GM21390 (cell line): ENCODE measurements around the gene ATP9B.
"Not testable (repeated sequence)": the region's sequence is repeated elsewhere in the genome, so short reads cannot be mapped to it uniquely, and the experiment has no call there.

Experiments
- ATAC-seq: cut with Tn5 transposase; IDR thresholded peaks from one replicate; pipeline ENCODE4 v1.9.1; 2021; ENCODE audit not compliant: unreplicated experiment

Gene ATP9B

DNA sequence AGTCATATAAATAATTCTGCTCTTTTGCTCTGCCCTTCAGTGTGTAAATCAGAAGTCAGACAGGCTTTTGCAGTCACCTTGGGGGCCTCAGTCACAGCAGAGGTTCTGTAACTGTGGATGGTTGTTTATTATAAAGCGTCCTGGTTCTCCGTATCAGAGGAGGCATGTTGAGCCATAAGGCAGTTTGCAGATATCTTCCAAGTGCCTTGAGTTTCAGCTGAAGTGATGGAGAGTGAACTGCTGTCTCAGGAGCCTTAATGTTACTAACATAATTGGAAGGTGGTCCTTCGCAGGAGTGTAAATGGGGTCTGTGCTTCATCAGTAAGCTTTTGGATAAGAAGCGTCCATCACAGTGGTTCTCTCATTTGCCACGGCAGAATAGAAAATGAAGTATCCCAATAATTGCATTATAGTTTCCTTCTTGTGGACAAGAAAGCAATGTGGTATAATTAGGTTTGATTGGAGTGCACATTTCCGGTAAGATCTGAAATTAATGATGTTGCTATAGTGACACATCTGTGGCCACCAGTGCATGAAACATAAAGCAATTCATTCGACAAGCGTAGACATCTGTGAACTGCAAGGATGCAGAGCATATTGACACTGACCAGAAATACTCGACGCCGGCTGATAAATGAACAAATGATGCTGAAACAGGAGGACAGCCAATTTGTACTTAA, 214.1 kb downstream of the ATP9B start:
- no peak for ATAC-seq

DNA sequence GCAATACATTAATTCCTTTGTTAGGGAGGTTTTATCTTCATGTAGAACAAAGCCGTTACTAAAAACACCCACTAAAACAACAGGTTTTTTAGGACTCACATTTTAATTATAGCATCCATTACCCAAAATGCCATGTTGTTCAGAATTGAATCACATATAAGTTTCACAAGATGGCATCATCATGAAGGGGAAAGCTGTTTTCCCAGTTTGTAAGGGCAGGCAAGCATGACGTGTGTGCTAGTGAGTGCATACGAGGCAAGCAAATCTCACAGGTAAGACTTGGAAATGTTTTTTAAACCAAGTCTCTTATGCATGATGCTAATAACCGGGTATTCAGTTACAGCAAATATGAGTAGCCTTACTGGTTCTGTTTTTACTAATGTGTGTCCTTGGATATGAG, 214.7 kb downstream of the ATP9B start:
- ATAC-seq = no peak

DNA sequence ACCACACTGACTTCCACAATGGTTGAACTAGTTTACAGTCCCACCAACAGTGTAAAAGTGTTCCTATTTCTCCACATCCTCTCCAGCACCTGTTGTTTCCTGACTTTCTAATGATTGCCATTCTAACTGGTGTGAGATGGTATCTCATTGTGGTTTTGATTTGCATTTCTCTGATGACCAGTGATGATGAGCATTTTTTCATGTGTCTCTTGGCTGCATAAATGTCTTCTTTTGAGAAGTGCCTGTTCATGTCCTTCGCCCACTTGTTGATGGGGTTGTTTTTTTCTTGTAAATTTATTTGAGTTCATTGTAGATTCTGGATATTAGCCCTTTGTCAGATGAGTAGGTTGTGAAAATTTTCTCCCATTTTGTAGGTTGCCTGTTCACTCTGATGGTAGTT, 216.0 kb downstream of the ATP9B start:
- ATAC-seq = not testable (repeated sequence)

DNA sequence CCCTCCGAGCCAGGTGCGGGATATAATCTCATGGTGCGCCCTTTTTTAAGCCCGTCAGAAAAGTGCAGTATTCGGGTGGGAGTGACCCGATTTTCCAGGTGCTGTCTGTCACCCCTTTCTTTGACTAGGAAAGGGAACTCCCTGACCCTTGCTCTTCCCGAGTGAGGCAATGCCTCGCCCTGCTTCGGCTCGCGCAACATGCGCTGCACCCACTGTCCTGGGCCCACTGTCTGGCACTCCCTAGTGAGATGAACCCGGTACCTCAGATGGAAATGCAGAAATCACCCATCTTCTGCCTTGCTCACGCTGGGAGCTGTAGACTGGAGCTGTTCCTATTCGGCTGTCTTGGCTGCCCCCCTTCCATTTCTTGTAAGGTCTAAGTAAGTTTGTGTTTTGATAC, 221.2 kb downstream of the ATP9B start:
- not testable (repeated sequence) for ATAC-seq

DNA sequence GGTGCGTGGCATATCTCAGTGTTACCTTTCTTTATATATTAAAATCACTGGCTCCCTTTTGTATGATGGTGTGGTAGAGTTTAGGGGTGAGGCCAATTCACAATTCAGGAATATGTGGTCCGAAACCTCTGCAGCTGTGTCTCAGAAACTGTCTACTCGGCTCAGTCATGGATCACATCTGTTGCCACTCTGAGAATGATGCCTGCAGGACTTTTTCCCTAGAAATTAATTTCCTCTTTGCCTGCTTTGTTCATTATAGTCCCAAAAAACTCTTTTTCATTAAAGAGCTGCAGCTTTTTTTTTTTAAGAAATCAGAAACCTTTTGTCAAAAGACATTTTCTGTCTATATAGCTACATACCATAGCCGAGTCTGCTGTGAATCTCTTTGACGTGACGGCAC, 221.7 kb downstream of the ATP9B start:
- no peak for ATAC-seq

DNA sequence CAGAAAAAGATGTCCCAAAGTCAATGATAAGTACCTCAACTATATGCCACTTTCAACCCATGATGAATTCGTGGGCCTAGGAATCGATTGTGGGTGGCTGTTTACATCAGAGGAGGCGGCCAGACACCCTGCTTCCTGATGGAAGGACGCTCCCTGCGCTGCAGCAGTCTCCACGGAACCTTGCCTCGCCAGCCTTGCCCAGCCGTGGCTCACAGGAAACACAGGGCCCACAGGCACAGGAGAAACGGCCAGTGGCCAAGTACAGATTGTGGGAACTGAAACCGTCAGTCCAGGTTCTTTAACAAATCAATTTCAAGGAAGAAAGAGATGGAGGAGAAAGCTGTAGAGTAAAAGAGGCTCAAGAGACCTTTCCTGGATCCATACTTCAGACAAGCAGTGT, 225.0 kb downstream of the ATP9B start:
- ATAC-seq = no peak

DNA sequence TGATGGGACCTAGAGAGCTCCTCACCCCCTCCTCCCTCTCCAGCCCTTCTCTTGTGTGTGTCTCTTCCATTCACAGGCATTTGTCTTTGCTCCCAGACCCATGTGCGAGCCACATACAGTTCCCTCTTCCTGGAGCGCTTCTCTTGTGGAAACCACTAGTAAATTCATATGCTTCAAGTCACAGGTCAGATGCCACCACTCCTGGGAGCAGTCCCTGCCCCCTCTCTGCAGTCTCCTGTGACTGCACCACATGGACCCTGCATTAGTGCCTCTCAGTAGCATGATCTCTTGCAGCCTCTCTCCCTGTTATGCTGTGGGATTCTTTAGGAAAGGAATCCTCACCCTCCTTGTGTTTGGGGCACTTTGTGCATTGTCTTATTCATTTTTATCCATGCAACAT, 230.1 kb downstream of the ATP9B start:
- ATAC-seq = no peak

DNA sequence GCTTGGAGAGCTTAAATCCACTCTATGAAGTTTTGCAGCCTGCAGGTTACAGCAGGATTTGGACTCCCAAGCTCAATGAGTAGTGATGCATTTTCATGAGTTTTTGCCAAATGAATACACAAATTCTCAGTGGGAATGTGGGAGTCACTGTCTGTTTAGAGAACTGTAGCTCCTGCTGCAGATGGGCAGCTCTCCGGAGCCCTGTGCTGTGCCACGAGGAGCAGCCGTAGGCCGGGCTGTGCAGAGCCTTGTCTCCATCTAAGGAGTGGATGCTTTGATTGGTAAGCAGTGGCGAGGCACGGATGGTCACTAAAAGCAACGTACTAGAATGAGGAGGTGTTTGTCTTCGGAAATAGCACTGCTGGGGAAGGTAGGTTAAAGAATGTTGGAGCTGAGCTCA, 230.5 kb downstream of the ATP9B start:
- no peak for ATAC-seq

DNA sequence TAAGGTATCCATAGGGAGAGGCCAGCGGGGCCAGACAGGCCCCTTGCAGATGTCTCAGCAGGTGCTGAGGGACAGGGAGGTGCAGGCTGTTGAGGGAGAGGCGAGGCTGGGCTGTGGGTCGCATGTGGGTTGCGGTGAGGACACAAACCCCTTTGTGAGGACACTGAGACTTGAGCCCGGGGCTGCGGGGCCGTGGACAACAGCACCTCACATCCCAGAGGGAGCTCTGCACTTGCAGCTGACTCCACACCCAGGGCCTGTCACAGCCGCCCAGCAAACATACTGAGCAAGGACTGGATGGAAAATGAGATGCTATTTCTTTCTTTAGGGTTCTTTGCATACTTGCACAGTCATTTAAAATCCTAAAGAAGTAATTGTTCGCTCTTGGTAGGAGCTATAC, 231.2 kb downstream of the ATP9B start:
- ATAC-seq = no peak

DNA sequence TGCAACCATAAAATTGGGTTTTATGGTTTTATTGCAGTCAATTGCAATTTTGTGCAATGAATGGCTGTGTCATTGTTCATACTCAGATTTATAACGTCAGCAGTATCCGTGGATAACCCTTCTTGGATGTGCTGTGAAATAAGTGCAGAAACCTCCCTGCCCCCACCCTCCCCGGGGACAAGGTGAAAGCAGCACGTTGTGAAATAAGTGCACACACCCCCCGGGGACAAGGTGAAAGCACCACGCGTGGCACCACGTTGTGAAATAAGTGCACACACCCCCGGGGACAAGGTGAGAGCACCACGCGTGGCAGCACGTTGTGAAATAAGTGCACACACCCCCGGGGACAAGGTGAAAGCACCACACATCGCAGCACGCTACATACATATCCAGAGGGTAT, 232.9 kb downstream of the ATP9B start:
- no peak for ATAC-seq

DNA sequence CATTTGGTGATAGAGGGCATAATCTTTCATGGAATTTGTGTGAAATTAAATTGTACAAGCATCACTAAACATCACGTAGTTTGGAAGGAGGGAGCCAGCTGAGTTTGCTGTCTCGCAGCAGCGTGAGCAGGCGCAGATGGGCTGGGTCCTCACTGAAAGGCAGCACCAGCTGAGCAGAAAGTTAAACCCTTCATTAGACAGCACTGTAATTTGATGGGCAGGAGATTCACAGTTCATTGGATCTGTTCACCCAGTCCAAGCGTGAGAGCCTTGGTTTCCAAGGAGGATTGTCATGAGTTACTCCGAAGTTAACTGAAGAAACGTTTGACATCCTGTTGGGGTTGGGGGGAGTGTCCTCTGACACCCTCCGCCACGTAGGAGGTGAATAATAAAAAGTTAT, 236.7 kb downstream of the ATP9B start:
- ATAC-seq = no peak

DNA sequence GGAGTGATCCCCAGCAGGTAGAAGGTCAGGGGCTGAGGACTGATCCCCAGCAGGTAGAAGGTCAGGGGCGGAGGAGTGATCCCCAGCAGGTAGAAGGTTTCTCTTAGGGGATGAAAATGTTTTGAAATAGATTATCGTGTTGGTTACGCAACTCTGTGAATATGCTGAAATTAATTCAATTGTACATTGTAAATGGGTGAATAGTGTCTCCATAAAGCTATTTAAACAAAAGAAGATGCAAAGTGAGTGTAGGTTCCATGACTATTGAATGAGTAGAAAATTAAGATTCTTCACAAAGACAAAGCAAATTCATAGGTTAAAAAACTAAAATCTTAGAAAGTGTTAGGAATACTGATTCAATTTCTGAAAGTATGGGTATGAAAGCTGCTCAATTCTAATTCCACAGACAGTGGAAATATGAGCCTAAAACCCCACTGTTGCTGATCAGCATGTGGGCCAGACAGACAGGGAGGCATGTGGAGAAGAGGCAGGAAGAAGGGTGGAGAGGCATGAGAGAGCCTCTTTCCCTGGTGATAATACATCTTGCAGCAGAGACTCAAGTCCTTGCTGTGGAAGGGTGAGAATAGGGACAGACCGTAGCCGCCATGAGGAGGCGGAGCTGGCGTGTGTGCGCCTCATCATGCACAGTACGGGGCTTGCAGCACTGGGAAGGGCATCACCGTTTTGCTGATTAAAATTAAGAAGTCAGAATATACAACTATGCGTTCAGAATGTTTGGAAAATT, 240.6 kb downstream of the ATP9B start:
- no peak for ATAC-seq

DNA sequence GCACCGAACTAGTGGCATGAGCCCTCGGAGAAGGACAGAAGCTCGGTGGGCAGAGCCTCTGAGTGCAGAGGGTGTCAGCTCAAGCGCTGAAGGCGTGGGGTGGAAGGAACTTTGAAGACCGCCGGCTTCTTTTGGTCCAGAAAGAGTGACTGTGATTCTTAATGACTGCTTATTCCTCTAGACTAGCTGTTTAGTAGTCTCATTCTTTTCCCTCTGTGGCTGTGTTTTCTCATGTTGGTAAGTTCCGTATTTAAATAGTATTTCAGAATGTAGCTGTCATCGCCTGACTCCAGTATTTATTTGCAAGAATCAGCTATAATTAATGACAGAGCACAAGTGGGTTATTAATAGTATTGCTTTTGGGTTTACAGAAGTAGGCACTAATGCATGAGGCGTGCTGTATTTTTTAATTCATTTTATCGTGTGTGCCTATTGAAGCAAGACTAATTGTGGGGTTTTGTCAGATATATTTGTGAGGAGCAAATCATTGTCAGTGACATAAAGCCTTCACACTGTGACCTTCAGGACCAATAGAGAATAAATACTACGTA, 245.7 kb downstream of the ATP9B start:
- ATAC-seq = no peak

DNA sequence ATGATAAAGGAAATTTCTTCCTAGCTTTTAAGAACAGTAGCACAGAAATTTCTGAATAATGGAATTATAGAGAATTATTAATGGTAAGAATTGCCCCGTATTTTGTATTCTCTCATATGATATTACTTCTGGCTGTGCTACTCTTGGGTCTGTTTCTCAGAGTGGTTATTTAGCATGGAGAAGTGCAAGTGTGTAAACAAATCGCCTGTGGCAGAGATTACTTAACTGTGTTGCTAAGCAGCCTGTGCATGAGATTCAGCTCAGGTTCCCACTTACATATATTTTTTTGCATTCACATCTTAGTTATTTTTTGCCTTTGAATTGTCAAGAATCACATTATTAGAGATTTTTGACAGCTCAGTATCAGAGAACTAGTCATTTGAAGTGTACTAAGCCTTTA, 246.4 kb downstream of the ATP9B start:
- ATAC-seq = no peak

DNA sequence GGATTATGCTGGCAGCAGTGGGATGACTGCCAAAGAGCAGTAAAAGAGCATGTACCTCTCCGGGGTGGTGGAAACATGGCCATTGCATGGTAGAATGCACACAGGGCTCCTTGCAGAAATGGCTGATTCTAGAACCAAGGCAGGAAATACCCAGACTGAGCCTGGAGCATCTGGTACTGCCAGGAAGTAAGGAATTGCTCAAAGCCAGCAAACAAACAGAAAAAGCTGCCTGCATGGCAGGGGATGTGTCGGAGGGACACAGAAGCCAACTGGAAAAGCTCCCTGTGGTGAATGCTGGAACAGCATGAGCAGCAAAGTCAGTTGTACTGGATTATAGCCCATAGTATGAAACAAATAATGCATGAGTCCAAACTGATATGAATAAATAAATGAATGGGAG, 248.5 kb downstream of the ATP9B start:
- ATAC-seq = no peak

DNA sequence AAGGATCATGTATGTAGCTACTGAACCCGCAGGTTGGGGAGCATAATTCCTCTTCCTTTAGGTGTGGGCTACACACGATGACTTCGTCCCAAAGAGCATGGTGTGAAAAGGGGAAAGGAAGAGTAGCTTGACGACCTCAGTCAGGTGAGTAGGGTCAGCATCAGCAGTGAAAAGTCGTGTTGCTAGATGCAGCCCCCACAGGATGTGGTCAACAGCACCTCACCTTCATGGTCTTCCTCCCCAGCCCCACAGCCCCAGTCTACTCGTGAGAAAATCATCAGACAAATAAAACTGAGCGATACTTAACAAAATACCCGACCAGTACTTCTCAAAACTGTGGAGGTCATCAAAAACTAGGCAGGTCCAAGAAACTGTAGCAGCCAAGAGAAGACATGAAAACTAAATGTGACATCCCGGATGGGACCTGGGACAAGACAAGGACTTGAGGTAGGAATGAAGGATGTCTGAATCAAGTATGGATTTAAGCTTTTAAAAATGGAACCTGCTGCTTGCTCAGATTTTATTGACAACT, 249.0 kb downstream of the ATP9B start:
- no peak for ATAC-seq

DNA sequence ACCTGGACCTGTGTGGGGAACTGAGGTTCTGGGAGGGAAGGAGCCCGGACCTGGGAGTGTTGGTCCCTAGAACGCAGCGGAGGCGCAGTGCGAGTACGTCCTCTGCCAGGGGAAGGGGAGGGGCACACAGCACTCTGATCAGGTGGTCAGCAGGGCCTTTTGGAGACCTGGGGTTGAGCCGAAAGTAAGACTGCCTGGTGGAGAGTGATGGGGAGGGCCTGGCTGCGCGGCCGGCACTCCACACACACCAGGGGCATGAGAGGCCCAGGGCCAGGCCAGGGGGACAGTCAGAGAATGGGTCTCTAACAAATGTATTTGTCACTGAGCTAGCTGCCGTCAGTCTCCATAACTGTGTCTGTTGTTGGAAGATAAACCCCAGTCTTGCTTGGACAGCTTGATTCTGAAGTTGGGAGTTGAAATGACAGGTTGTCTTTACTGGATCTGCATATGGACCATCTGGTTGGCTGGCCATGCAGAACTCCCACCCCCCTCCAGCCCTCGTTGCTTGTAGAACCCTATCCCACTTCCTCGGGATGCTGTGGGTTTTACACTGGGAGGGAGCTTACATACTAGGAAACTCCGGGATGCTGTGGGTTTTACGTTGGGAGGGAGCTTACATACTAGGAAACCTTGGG, 251.1 kb downstream of the ATP9B start:
- ATAC-seq = no peak

DNA sequence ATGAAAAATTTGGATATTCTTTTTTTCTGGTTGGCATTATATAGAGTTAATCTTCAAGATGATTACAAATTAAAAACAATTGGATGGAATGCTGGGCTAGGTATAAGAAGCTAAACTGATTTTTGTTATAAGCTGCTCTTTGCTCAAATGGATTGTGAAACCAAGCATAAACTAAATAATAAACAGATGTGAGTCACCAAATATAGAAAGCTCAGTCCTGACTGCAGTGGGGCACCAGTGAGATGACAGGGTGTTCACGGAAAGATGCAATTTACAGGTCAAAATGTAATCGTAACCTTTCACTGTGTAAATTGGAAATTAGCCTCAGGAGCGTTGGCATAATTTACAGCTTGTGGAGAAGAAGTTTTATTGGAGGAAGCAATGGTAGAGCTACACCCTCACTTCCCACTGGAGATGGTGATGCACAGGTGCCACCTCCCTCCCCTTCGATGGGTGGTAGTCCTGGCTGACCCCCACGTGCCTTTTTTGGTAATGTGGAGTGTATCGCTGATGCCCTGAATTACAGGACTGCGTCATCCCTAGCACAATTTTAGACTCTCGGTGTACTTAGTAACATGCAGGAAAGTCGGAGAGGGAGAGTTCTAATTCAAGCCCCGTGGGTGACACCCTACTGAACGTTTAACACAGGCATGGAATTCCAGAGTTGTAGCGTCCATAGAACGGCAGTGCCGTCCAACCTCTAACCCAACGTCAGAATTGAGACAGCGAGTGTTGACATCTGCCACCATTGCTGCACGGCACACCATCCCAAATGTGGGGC, 252.6 kb downstream of the ATP9B start:
- ATAC-seq = no peak

DNA sequence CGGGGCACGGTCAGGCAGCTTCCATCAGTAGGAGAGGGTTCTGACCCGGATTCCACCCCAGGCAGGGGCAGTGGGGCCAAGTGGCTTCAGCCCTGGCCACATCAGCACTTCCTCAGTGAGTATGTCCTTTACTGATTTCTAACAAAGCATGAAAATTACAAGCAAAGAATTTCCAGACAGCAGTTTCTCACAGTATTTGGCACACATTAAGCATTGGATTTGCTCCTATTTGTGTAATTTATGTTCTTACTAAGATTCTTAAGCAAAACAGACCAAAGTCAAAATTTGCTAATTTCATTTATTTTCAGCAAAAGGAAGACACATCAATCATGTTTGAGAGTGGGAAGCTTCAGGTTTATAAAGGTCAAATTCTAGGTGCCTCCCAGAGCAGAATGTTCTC, 253.2 kb downstream of the ATP9B start:
- ATAC-seq = no peak

DNA sequence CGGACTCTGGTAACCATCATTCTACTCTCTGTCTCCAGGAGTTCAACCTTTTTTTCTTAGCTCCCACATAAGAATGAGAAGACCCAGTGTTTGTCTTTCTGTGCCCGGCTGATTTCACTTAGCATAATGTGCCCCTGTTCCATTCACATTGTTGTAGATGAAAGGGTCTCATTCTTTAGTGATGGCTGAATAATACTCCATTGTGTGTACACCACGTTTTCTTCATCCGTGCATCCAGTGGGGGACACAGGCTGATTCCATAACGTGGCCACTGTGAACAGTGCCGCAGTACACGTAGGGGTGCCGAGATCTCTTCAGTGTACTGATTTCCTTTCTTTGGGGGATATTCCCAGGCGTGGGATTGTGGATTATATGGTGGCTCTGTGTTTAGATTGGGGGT, 254.3 kb downstream of the ATP9B start:
- no peak for ATAC-seq
